Neural cell (in vitro differentiated cells): ENCODE measurements around the gene HSD17B2. TPM values are rescaled to one million over a fixed set of nuclear protein-coding genes. Genes with fewer than 3 reads are reported as not detected.

Experiments used
- H2AFZ ChIP-seq: fragments of 200-600, 300-800 bp; sonication (generic), shearing (Covaris generic); 2 replicates; pipeline ENCODE4 v1.6.0; 2014; ENCODE audit warnings: low read depth, mild to moderate bottlenecking, antibody characterized with exemption, low read length, moderate library complexity
- H3F3A ChIP-seq: fragments of 200-600 bp; shearing (Covaris generic); 2 replicates; pipeline ENCODE4 v1.6.1; 2016; ENCODE audit warnings: mild to moderate bottlenecking, moderate library complexity, mixed read lengths, antibody characterized with exemption, low read length; ENCODE audit not compliant: insufficient read depth, poor library complexity, severe bottlenecking
- H3K27ac ChIP-seq: fragments of 200-600, 300-800 bp; sonication (generic), shearing (Covaris generic); 2 replicates; pipeline ENCODE4 v1.5.1; 2014; ENCODE audit warnings: mild to moderate bottlenecking, low read length, moderate library complexity
- H3K27me3 ChIP-seq: fragments of 300-800, 200-600 bp; sonication (generic), shearing (Covaris generic); 2 replicates; pipeline ENCODE4 v1.6.0; 2014; ENCODE audit warnings: mild to moderate bottlenecking, low read depth, low read length, moderate library complexity; ENCODE audit not compliant: insufficient read depth
- H3K36me3 ChIP-seq: fragments of 300-800, 200-600 bp; sonication (generic), shearing (Covaris generic); 2 replicates; pipeline ENCODE4 v1.5.1; 2014; ENCODE audit warnings: mild to moderate bottlenecking, antibody characterized with exemption, low read length, moderate library complexity; ENCODE audit not compliant: insufficient read depth
- H3K4me2 ChIP-seq: fragments of 300-800, 200-600 bp; sonication (generic), shearing (Covaris generic); 2 replicates; pipeline ENCODE4 v1.6.0; 2014; ENCODE audit warnings: mild to moderate bottlenecking, low read length
- H3K4me3 ChIP-seq: fragments of 300-800, 200-600 bp; sonication (generic), shearing (Covaris generic); 2 replicates; pipeline ENCODE4 v1.5.1; 2014; ENCODE audit warnings: mild to moderate bottlenecking, low read length, moderate library complexity
- H3K79me2 ChIP-seq: fragments of 200-600 bp; shearing (Covaris generic); replicated peaks from 2 replicates; pipeline ENCODE4 v1.6.0; 2014; ENCODE audit warnings: mild to moderate bottlenecking, low read length, moderate library complexity; ENCODE audit not compliant: insufficient read depth
- H3K9ac ChIP-seq: fragments of 300-800, 200-600 bp; sonication (generic), shearing (Covaris generic); 2 replicates; pipeline ENCODE4 v1.6.1; 2016; ENCODE audit warnings: mild to moderate bottlenecking, low read length, mixed read lengths
- H3K9me2 ChIP-seq: fragments of 200-600 bp; shearing (Covaris generic); 2 replicates; pipeline ENCODE4 v1.6.1; 2016; ENCODE audit warnings: mild to moderate bottlenecking, low read length, mixed read lengths; ENCODE audit not compliant: insufficient read depth
- H3K9me3 ChIP-seq: fragments of 200-600, 300-800 bp; sonication (generic), shearing (Covaris generic); 2 replicates; pipeline ENCODE4 v1.6.1; 2016; ENCODE audit warnings: mild to moderate bottlenecking, mixed run types, low read length, moderate library complexity, mixed read lengths
- H4K20me1 ChIP-seq: fragments of 200-600 bp; shearing (Covaris generic); 2 replicates; pipeline ENCODE4 v1.6.1; 2016; ENCODE audit warnings: mild to moderate bottlenecking, mixed run types; ENCODE audit not compliant: insufficient read depth
- EP300 ChIP-seq: fragments of 450-650 bp; conservative IDR thresholded peaks from 2 replicates; pipeline ENCODE4 v1.6.1; 2014; ENCODE audit warnings: antibody characterized with exemption, mild to moderate bottlenecking, moderate library complexity; ENCODE audit not compliant: poor library complexity, severe bottlenecking
- EZH2 ChIP-seq: fragments of 200-600, 300-800 bp; shearing (Covaris generic), sonication (generic); IDR thresholded peaks from 2 replicates; pipeline ENCODE4 v1.6.1; 2014; ENCODE audit warnings: antibody characterized with exemption, low read length, borderline replicate concordance, mild to moderate bottlenecking; ENCODE audit not compliant: insufficient read depth, poor library complexity, severe bottlenecking
- MXI1 ChIP-seq: fragments of 450-650 bp; conservative IDR thresholded peaks from 2 replicates; pipeline ENCODE4 v1.6.1; 2014; ENCODE audit warnings: antibody characterized with exemption, mild to moderate bottlenecking; ENCODE audit not compliant: poor library complexity, severe bottlenecking
- POLR2AphosphoS5 ChIP-seq: IDR thresholded peaks from 2 replicates; pipeline ENCODE4 v1.6.1; 2012
- RAD21 ChIP-seq: fragments of 450-650 bp; conservative IDR thresholded peaks from 2 replicates; pipeline ENCODE4 v1.6.1; 2014; ENCODE audit warnings: antibody characterized with exemption, mild to moderate bottlenecking, moderate library complexity
- SMC3 ChIP-seq: fragments of 450-650 bp; conservative IDR thresholded peaks from 2 replicates; pipeline ENCODE4 v1.6.1; 2014; ENCODE audit warnings: antibody characterized with exemption, mild to moderate bottlenecking, moderate library complexity; ENCODE audit not compliant: poor library complexity
- TAF1 ChIP-seq: IDR thresholded peaks from 2 replicates; pipeline ENCODE4 v1.6.1; 2012; ENCODE audit warnings: low read depth
- polyA plus RNA-seq: library from polyadenylated mRNA; depleted of rRNA; stranded (reverse); fragments of >200 nt; gene quantifications from 2 replicates; pipeline ENCODE4 v1.2.3, GENCODE V29; 2014
- TF ChIP-seq, protein P1 (sequence below): fragments of 450-650 bp; IDR thresholded peaks from 2 replicates; pipeline ENCODE4 v1.5.1; 2014; ENCODE audit warnings: antibody characterized with exemption, mild to moderate bottlenecking, moderate library complexity; ENCODE audit not compliant: poor library complexity, severe bottlenecking
- TF ChIP-seq, protein P2 (sequence below): IDR thresholded peaks from 2 replicates; pipeline ENCODE4 v1.6.1; 2012; ENCODE audit warnings: borderline replicate concordance

Gene HSD17B2
- polyA plus RNA-seq, 1 donor from 2014 or later, result not detected

DNA sequence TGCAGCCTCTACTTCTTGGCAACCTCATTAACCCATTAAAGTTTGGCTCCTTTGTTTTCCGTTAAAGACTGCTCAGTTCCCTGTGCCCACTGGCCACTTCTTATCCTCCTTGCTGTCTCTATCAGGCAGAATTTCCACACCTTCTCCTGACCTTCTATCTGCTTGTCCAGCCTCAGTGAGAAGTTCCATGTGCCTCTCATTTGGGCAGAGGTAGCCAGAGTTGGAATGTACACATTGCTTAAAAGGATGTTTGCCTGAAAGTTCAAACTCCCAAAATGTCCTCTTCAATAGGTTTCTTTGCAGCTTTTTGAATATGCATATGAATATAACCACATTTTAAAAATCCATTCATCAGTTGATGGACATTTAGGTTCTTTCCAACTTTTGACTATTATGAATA lies 47.0 kb downstream of the HSD17B2 start:
- TF ChIP-seq MXI1 (no peak), POLR2AphosphoS5 (no peak), EP300 (no peak), RAD21 (no peak), EZH2 (no peak), TAF1 (no peak)
- TF ChIP-seq, protein P1, sequence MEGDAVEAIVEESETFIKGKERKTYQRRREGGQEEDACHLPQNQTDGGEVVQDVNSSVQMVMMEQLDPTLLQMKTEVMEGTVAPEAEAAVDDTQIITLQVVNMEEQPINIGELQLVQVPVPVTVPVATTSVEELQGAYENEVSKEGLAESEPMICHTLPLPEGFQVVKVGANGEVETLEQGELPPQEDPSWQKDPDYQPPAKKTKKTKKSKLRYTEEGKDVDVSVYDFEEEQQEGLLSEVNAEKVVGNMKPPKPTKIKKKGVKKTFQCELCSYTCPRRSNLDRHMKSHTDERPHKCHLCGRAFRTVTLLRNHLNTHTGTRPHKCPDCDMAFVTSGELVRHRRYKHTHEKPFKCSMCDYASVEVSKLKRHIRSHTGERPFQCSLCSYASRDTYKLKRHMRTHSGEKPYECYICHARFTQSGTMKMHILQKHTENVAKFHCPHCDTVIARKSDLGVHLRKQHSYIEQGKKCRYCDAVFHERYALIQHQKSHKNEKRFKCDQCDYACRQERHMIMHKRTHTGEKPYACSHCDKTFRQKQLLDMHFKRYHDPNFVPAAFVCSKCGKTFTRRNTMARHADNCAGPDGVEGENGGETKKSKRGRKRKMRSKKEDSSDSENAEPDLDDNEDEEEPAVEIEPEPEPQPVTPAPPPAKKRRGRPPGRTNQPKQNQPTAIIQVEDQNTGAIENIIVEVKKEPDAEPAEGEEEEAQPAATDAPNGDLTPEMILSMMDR, result no peak
- Histone ChIP-seq H3K9me3 (peaks cover 4% of the 10 kb centered on the region), H3K4me2 (no peak overlapping the region), H3K36me3 (no peaks in the 10 kb centered on the region), H3K9ac (no peak overlapping the region), H3F3A (no peaks in the 10 kb centered on the region), H3K27me3 (no peaks in the 10 kb centered on the region), H3K9me2 (no peaks in the 10 kb centered on the region), H2AFZ (no peak overlapping the region), H3K4me3 (no peak overlapping the region), H3K79me2 (no peaks in the 10 kb centered on the region), H3K27ac (no peak overlapping the region), H4K20me1 (no peaks in the 10 kb centered on the region)

DNA sequence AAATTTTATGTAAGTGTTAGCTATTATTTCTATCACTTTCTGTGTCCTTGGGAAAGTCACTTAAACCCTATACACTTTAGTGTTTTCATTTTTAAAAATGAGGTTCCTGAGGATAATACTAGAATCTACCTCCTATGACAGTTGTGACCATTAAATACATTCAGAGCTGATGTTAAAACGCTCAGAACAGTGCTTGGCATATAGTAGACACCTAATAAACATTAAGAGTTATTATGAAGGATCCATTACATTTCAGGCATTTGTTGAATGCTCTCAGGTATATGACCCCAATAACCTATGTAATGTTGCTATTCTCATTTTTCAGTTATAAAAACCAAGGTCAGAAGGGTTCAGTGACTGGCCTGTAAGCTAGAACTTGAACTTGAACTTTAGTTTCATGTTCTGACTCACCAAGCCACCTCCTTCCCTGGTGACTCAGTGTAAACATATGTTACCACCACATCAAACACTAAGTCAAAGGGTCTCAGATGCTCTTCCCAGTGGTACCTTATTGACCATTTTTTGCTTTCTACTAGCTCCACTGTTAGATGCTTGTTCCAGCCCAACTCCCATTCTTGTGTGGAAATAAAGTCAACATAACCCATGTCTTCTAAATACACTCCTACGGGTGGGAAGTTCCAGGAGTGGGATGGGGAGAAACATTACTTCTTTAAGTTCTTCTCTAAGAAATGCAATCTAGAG lies 47.6 kb downstream of the HSD17B2 start:
- H3K9ac ChIP-seq, result no peak overlapping the region
- no peak overlapping the region for H3K4me2 ChIP-seq
- H2AFZ ChIP-seq, result no peak overlapping the region
- no peak overlapping the region for H3K27ac ChIP-seq
- no peaks in the 10 kb centered on the region for H3K9me2 ChIP-seq
- no peaks in the 10 kb centered on the region for H4K20me1 ChIP-seq
- H3F3A ChIP-seq, result no peaks in the 10 kb centered on the region
- TF ChIP-seq RAD21 (no peak), POLR2AphosphoS5 (no peak), MXI1 (no peak), EZH2 (no peak), SMC3 (no peak), TAF1 (no peak), EP300 (no peak)
- TF ChIP-seq, protein P2, sequence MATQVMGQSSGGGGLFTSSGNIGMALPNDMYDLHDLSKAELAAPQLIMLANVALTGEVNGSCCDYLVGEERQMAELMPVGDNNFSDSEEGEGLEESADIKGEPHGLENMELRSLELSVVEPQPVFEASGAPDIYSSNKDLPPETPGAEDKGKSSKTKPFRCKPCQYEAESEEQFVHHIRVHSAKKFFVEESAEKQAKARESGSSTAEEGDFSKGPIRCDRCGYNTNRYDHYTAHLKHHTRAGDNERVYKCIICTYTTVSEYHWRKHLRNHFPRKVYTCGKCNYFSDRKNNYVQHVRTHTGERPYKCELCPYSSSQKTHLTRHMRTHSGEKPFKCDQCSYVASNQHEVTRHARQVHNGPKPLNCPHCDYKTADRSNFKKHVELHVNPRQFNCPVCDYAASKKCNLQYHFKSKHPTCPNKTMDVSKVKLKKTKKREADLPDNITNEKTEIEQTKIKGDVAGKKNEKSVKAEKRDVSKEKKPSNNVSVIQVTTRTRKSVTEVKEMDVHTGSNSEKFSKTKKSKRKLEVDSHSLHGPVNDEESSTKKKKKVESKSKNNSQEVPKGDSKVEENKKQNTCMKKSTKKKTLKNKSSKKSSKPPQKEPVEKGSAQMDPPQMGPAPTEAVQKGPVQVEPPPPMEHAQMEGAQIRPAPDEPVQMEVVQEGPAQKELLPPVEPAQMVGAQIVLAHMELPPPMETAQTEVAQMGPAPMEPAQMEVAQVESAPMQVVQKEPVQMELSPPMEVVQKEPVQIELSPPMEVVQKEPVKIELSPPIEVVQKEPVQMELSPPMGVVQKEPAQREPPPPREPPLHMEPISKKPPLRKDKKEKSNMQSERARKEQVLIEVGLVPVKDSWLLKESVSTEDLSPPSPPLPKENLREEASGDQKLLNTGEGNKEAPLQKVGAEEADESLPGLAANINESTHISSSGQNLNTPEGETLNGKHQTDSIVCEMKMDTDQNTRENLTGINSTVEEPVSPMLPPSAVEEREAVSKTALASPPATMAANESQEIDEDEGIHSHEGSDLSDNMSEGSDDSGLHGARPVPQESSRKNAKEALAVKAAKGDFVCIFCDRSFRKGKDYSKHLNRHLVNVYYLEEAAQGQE, result no peak
- TF ChIP-seq, protein P1, result no peak
- peaks cover 4% of the 10 kb centered on the region for H3K9me3 ChIP-seq
- H3K36me3 ChIP-seq, result no peaks in the 10 kb centered on the region
- no peak overlapping the region for H3K4me3 ChIP-seq
- H3K79me2 ChIP-seq, result no peaks in the 10 kb centered on the region
- H3K27me3 ChIP-seq, result no peaks in the 10 kb centered on the region
